HUDEP-2 (cell line): Measurements from ENCODE around the gene GPC3.
"Not testable (repeated sequence)": the region's sequence is repeated elsewhere in the genome, so short reads cannot be mapped to it uniquely, and the experiment has no call there.

Source experiments
- DNase-seq, 76 experiments: peaks; one replicate each; lab custom pipeline; 2025; ENCODE audit not compliant: unreplicated experiment in 76 of 76; lab: John Stamatoyannopoulos, UW

Gene GPC3

GRCh38 chrX:133999031-133999705 is 13.8 kb upstream of the GPC3 start:
- DNase-seq, result no peak

GRCh38 chrX:133995759-133996158 is 10.4 kb upstream of the GPC3 start:
- no peak for DNase-seq

- DNase-seq, result no peak
These were observed 9.2 kb upstream of the GPC3 start for GRCh38 chrX:133994576-133994975.

GRCh38 chrX:133992882-133993281 is 7.5 kb upstream of the GPC3 start:
- no peak for DNase-seq

- DNase-seq, result no peak
These were observed 6.4 kb upstream of the GPC3 start for GRCh38 chrX:133991814-133992213.

- not testable (repeated sequence) for DNase-seq
These were observed 5.7 kb upstream of the GPC3 start for GRCh38 chrX:133991057-133991456.

GRCh38 chrX:133989993-133990392 is 4.6 kb upstream of the GPC3 start:
- no peak for DNase-seq

- no peak for DNase-seq
These were observed 4.1 kb upstream of the GPC3 start for GRCh38 chrX:133989490-133989889.

- no peak for DNase-seq
These were observed 2.6 kb upstream of the GPC3 start for GRCh38 chrX:133988010-133988409.

- DNase-seq, result no peak
These were observed 1.8 kb upstream of the GPC3 start for GRCh38 chrX:133987188-133987587.

GRCh38 chrX:133985967-133986683 is 731 bp upstream of the GPC3 start:
- DNase-seq, result no peak

- no peak for DNase-seq
These were observed 584 bp downstream of the GPC3 start for GRCh38 chrX:133984857-133985163.

- DNase-seq, result no peak
These were observed 1.2 kb downstream of the GPC3 start for GRCh38 chrX:133983974-133984845.

- no peak for DNase-seq
These were observed 2.0 kb downstream of the GPC3 start for GRCh38 chrX:133983256-133983973.

- DNase-seq, result no peak
These were observed 3.5 kb downstream of the GPC3 start for GRCh38 chrX:133981924-133982323.

GRCh38 chrX:133980832-133981588 is 4.4 kb downstream of the GPC3 start:
- DNase-seq, result no peak

GRCh38 chrX:133980406-133980805 is 5.0 kb downstream of the GPC3 start:
- no peak for DNase-seq

GRCh38 chrX:133979641-133980230 is 5.7 kb downstream of the GPC3 start:
- no peak for DNase-seq

- DNase-seq, result no peak
These were observed 11.7 kb downstream of the GPC3 start for GRCh38 chrX:133973704-133974103.

GRCh38 chrX:133972916-133973315 is 12.5 kb downstream of the GPC3 start:
- no peak for DNase-seq
